SU-DHL-6 (cell line): ENCODE data around the gene SLC47A1.

Experiments used
- H2AFZ ChIP-seq: fragments of 200-600 bp; sonication (generic); 2 replicates; pipeline ENCODE4 v1.6.1; 2014; ENCODE audit warnings: low read depth, mild to moderate bottlenecking, moderate library complexity, mixed read lengths, antibody characterized with exemption, low read length; ENCODE audit not compliant: severe bottlenecking
- H3F3A ChIP-seq: fragments of 200-600 bp; shearing (Covaris generic); 2 replicates; pipeline ENCODE4 v1.6.0; 2016; ENCODE audit warnings: antibody characterized with exemption, mild to moderate bottlenecking; ENCODE audit not compliant: insufficient read depth
- H3K27ac ChIP-seq: fragments of 200-600 bp; sonication (generic); 2 replicates; pipeline ENCODE4 v1.5.1; 2016; ENCODE audit warnings: low read depth, mild to moderate bottlenecking, low read length, moderate library complexity, mixed read lengths
- H3K27me3 ChIP-seq: fragments of 200-600 bp; sonication (generic), shearing (Covaris generic); 2 replicates; pipeline ENCODE4 v1.6.0; 2014; ENCODE audit warnings: mild to moderate bottlenecking, low read length
- H3K36me3 ChIP-seq: fragments of 200-600 bp; sonication (generic); 2 replicates; pipeline ENCODE4 v1.6.1; 2014; ENCODE audit warnings: mild to moderate bottlenecking, low read length, mixed read lengths
- H3K4me2 ChIP-seq: fragments of 300-600, 200-600 bp; shearing (Covaris generic), sonication (generic); 2 replicates; pipeline ENCODE4 v1.6.0; 2014; ENCODE audit warnings: low read length, low read depth, mild to moderate bottlenecking; ENCODE audit not compliant: poor library complexity, severe bottlenecking
- H3K4me3 ChIP-seq: fragments of 200-600 bp; sonication (generic); 2 replicates; pipeline ENCODE4 v1.5.1; 2014; ENCODE audit warnings: antibody characterized with exemption, low read length, mild to moderate bottlenecking, mixed read lengths; ENCODE audit not compliant: insufficient read depth, poor library complexity, severe bottlenecking
- H3K79me2 ChIP-seq: fragments of 200-600 bp; sonication (generic); 2 replicates; pipeline ENCODE4 v1.6.1; 2014; ENCODE audit warnings: mild to moderate bottlenecking, low read length, moderate library complexity; ENCODE audit not compliant: insufficient read depth
- H3K9ac ChIP-seq: fragments of 200-600 bp; sonication (generic); 2 replicates; pipeline ENCODE4 v1.7.0; 2014; ENCODE audit warnings: mild to moderate bottlenecking, low read length
- H3K9me2 ChIP-seq: fragments of 200-600 bp; sonication (generic); replicated peaks from 2 replicates; pipeline ENCODE4 v1.6.1; 2014; ENCODE audit warnings: low read length; ENCODE audit not compliant: insufficient read depth
- H3K9me3 ChIP-seq: fragments of 200-600 bp; sonication (generic); 2 replicates; pipeline ENCODE4 v1.6.1; 2014; ENCODE audit warnings: low read length, mixed read lengths; ENCODE audit not compliant: insufficient read depth
- H4K20me1 ChIP-seq: fragments of 200-600 bp; sonication (generic); 2 replicates; pipeline ENCODE4 v1.6.1; 2014; ENCODE audit warnings: low read depth, mild to moderate bottlenecking, antibody characterized with exemption, low read length, moderate library complexity, mixed read lengths
- CTCF ChIP-seq: fragments of 200-600 bp; sonication (generic); IDR thresholded peaks from one replicate; pipeline ENCODE4 v1.5.1; 2017; ENCODE audit warnings: antibody characterized with exemption, mild to moderate bottlenecking, low read length, moderate library complexity; ENCODE audit not compliant: insufficient read depth, poor library complexity, severe bottlenecking
- EZH2phosphoT487 ChIP-seq: fragments of 200-600 bp; sonication (generic), shearing (Covaris generic); conservative IDR thresholded peaks from 2 replicates; pipeline ENCODE4 v1.6.1; 2018; ENCODE audit warnings: mild to moderate bottlenecking, antibody characterized with exemption, low read length, moderate library complexity, mixed read lengths

The SLC47A1 gene

DNA sequence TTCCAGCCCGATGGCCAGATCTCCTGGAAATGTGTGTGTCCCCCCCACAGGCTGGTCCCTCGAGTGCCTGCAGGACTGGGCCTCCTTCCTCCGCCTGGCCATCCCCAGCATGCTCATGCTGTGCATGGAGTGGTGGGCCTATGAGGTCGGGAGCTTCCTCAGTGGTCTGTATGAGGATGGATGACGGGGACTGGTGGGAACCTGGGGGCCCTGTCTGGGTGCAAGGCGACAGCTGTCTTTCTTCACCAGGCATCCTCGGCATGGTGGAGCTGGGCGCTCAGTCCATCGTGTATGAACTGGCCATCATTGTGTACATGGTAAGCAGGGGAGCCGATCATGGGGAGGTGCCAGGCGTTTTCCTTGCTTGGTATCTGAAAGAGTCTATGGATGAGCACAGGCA is 22.1 kb downstream of the SLC47A1 start:
- no peaks in the 10 kb centered on the region for H3F3A ChIP-seq
- no peak overlapping the region for H3K4me2 ChIP-seq

GRCh38 chr17:19558946-19559345 is 25.3 kb downstream of the SLC47A1 start:
- no peaks in the 10 kb centered on the region for H3K79me2 ChIP-seq
- no peaks in the 10 kb centered on the region for H3K27me3 ChIP-seq
- H3K9ac ChIP-seq = no peak overlapping the region
- no peak overlapping the region for H3K4me2 ChIP-seq
- no peak for TF ChIP-seq EZH2phosphoT487
- TF ChIP-seq CTCF = no peak
- no peaks in the 10 kb centered on the region for H4K20me1 ChIP-seq
- no peak overlapping the region for H3K27ac ChIP-seq
- H3K9me3 ChIP-seq = no peaks in the 10 kb centered on the region
- no peaks in the 10 kb centered on the region for H3K36me3 ChIP-seq
- H3K4me3 ChIP-seq = no peak overlapping the region
- no peaks in the 10 kb centered on the region for H3F3A ChIP-seq
- H2AFZ ChIP-seq = no peak overlapping the region
- H3K9me2 ChIP-seq = no peaks in the 10 kb centered on the region

More for the DNA sequence above, 22.1 kb downstream of the SLC47A1 start:
- Histone ChIP-seq H3K36me3 (no peaks in the 10 kb centered on the region), H3K9me3 (no peaks in the 10 kb centered on the region), H3K4me3 (no peak overlapping the region), H3K9ac (no peak overlapping the region), H3K79me2 (no peaks in the 10 kb centered on the region), H4K20me1 (no peaks in the 10 kb centered on the region), H2AFZ (no peak overlapping the region), H3K9me2 (no peaks in the 10 kb centered on the region), H3K27ac (no peak overlapping the region), H3K27me3 (no peaks in the 10 kb centered on the region)
- TF ChIP-seq CTCF (no peak), EZH2phosphoT487 (no peak)

- H4K20me1 ChIP-seq = no peaks in the 10 kb centered on the region
- H3K4me3 ChIP-seq = no peak overlapping the region
- TF ChIP-seq CTCF (no peak), EZH2phosphoT487 (no peak)
- H3K4me2 ChIP-seq = no peak overlapping the region
- H3F3A ChIP-seq = no peaks in the 10 kb centered on the region
- no peak overlapping the region for H3K9ac ChIP-seq
- no peaks in the 10 kb centered on the region for H3K9me2 ChIP-seq
- H3K27me3 ChIP-seq = no peaks in the 10 kb centered on the region
- no peaks in the 10 kb centered on the region for H3K36me3 ChIP-seq
- H3K9me3 ChIP-seq = no peaks in the 10 kb centered on the region
- no peak overlapping the region for H3K27ac ChIP-seq
- H3K79me2 ChIP-seq = no peaks in the 10 kb centered on the region
- no peak overlapping the region for H2AFZ ChIP-seq
Observed at GRCh38 chr17:19561697-19562318, 28.2 kb downstream of the SLC47A1 start.
